Fibroblast of skin of left quadriceps (primary cell): ENCODE measurements around the gene LCLAT1.
A peak's percentile ranks its signal among the peaks of the same experiment; 100 is the strongest.
"Not testable (repeated sequence)": the region's sequence is repeated elsewhere in the genome, so short reads cannot be mapped to it uniquely, and the experiment has no call there.

Source experiments
- DNase-seq, 2 experiments: peaks; one replicate each; pipeline ENCODE4 v3.0.0-alpha.2; 2013; ENCODE audit warnings: low read depth in 2 of 2

LCLAT1 gene

DNA sequence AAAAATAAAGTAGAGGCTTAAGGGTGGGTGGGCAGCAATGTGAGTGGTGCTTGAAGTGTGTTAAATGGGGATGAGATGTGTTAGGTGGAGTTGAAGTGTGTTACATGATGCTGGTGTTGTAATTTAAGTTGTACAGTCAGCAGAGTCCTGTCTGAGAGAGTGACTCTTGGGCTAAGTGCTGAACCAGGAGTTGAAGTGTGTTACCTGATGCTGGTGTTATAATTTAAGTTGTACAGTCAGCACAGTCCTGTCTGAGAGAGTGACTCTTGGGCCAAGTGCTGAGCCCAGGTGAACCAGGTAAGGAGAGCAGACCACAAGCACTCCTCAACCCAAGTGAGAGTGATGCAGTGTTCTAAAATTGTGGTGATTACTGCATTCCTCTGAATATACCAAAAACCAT, 40.6 kb downstream of the LCLAT1 start:
- DNase-seq: no peak

DNA sequence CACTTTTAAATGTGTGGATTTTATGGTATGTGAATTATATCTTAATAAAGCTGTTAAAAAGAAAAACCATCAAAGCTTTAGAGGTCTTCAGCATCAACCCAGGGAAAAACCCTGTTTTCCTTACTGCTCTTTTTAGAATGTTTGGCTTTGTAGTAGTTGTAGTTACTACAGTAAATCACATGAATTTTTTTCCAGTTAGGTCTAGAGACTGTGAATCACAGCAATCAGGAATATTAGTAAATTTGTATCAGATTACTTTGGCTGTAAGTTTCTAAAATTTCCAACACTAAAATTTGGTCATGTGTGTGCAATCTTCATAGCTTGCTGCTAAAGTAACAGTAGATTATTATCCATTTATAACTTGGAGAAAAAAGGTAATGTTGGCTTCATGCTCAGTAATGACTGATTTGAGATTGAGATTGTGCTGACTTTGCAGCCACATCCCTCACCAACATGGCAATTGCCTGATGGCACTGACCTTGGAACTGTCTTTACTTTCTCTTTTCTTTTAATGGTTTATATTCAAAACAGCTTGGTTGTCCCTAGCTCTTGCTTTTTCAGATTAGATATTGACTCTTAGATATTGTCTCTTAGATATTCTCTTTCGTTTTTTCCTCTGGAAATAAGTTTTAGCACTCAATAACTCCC, 41.1 kb downstream of the LCLAT1 start:
- no peak for DNase-seq

DNA sequence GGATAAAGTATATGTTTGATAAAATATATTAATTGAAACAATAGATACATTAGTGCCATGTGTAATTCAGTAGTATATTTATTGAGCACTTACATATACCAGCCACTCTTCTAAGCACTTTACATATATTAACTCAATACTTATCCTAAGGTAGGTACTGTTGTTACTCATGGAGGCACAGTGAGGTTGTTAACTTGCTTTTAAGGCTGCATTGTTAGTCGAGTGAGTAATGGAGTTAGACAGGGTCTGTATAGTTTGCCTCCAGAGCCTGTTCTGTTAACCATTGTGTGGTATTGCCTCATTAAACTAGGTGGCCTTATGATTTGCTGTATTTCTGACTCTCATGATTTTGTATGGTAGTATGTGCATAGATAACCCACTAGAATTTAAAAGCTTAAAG, 44.2 kb downstream of the LCLAT1 start:
- DNase-seq: no peak

DNA sequence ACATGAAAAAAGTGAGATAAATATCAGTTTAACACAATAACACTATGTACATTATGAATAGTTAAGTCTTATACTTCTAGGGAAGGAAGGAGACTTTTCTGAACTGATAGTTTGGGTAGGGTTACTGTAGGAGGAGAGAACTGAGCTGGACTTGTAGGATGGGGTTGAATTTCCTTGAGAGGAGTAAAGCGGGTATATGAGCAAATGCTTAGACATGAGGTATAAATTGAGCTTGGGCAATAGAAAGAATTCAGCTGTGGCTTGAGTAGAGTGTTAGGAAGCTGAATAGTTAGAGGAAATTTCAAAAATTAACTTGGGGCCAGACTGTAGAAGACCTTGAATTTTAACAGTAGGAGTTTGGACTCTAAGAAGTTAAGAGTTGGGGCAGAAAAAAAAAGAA, 45.1 kb downstream of the LCLAT1 start:
- no peak for DNase-seq

DNA sequence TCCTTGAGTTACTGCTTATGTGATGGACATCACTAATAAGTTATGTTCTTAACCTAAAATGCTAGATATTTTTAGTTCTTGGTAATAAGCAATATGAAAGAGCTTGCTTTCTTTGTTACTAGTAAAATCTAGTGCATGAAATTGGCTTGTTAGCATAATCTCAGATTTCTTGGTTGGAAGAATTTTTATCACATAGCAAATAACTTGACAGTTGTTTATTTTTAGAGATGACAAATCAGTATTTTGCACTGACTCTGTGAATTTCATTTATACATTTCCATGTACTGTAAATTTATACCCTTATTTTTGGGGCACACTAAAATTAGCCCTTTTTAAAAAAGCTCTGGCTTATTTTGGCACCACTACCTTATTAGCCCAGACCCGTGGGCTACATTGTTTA, 45.6 kb downstream of the LCLAT1 start:
- DNase-seq: no peak

DNA sequence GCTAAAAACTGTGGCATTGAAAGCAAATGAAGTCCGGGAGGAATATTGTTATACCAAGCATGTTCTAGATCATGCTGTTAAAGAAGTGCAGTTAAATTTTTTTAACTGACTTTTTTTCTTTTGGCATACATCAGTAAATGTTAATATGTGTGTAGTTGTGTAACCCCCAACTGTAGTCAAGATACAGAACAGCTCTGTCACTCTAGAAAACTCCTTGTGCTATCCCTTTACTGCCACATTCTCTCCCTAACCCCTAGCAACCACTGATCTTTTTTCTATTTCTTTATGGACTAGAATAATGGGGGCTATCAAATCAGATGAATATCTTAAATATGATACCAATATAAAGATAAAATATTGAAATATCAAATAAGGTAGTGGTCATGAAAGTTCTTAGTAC, 46.4 kb downstream of the LCLAT1 start:
- no peak for DNase-seq

DNA sequence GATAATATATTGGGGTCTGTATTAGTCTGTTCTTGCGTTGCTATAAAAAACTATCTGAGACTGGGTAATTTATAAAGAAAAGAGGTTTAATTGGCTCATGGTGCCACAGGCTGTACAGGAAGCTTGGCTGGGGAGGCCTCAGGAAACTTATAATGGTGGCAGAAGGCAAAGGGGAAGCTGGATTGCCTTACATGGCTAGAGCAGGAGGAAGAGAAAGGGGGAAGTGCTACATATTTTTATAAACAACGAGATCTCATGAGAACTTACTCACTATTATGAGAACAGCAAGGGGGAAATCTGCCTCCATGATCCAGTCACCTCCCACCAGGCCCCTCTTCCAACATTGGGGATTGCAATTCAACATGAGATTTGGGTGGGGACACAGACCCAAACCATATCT, 48.9 kb downstream of the LCLAT1 start:
- DNase-seq: not testable (repeated sequence)

DNA sequence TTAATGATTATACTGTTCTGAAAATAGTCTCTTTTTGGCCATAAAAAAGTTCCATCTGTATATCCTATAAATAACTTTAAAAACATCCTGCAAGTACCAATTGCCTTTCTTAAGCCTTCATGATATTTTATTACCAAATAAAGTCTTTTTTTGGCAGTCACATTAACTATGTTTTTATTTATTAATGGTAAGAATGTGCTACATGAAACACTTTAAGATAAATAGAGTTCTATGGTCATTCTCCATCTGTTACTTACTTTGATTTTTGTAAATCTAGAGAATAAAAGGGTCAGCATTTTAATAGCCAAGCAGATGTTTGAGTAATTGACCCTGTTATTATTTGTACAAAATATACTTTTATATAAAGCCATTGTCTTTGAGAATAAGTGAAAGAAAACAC, 52.6 kb downstream of the LCLAT1 start:
- no peak for DNase-seq

DNA sequence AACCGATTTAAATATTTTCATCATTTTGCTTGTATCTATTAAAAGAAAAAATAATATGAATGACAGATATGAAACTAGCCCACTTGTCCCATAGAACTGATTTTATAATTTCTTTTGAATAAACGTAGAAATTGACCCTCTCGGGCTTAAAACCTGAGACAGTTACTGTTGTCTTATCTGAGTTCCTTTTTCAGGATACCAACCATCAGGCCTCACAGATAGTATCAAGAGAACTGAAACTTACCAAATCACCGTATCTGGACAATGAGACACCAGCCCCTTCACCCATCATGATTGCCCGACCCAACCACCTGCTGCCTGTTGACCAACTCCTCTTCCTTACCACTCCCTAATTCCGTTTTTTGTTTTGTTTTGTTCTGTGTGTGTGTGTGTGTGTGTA, 53.7 kb downstream of the LCLAT1 start:
- DNase-seq: no peak

DNA sequence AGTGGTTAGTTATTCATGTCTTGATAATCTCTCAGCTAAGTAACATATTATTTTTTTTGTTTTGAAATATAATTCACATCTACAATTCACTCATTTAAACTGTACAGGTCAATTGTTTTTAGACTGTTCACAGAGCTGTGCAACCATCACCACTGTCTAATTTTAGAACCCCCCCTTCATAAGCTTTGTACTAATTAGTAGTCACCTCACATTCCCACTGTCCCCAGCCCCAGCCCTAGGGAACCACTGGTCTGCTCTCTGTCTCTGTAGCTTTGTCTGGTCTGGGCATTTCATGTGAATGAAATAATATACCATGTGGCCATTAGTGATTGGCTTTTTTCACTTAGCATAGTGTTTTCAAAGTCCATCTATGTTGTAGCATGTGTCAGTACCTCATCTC, 55.3 kb downstream of the LCLAT1 start:
- DNase-seq: no peak

DNA sequence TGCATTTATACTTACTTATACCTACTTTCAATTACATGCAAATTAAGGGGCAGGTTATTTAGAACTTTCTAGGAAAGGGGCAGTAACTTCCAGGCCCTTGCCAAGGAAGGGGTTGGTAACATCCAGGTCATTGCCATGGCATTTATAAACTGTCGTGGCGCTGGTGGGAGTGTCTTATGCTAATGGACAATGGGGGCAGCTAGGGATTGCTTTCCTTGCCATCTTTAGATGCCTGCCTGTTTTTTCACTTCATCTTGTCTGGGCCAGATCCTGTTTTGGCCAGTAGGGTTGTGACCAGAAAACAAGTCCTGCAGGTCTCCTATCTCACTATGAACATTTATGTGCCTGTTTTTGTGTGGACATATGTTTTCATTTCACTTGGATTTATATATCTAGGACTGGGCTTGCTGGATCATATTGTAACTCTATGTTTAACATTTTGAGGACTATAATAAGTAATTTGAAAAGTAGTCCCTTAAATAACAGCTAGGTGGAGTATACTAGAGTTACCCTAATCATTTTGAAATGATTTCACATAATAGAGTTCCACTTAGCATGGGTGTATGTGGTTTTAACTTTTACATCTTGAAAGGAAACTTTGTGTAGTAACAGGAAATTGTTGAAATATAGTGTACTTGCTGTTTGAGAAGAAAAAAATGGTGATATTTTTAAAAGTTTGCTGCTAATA, 56.1 kb downstream of the LCLAT1 start:
- no peak for DNase-seq

DNA sequence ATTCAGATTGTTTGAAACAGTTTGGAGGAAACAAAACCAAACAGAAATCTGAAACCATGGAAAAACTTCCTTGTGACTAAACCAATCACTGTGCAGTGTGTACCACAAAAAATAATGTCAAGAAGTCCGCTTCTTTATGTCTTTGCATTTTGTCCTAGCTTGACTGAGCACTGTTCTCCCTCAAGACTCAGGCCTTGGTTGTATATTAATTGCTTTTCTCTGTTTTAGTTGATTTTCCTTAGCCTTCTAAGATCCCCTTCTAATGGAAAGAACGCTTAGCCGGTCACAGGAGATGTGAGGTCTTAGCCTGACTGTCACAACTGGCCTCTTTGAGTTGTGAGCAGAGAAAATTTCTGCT, 56.6 kb downstream of the LCLAT1 start:
- no peak for DNase-seq

DNA sequence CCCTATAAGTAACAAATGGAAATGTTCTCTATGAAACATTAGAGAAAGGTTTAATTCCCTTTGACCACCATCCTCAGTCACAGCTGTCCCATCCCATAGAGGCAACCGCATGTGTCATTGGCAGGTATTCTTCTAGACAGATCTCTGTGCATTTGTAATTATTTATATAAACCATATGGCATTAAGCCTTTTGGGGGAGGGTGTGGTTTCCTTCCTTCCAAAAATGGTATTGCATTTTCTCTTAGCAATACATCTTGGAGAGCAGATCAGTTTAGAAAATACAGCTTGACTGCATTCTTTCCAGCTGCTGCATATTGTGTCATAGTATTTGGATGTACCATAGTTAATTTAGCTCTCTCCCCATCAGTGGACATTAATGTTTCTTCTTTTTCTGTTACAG, 57.7 kb downstream of the LCLAT1 start:
- DNase-seq: peak in 1 of 2 experiments; percentile 16

DNA sequence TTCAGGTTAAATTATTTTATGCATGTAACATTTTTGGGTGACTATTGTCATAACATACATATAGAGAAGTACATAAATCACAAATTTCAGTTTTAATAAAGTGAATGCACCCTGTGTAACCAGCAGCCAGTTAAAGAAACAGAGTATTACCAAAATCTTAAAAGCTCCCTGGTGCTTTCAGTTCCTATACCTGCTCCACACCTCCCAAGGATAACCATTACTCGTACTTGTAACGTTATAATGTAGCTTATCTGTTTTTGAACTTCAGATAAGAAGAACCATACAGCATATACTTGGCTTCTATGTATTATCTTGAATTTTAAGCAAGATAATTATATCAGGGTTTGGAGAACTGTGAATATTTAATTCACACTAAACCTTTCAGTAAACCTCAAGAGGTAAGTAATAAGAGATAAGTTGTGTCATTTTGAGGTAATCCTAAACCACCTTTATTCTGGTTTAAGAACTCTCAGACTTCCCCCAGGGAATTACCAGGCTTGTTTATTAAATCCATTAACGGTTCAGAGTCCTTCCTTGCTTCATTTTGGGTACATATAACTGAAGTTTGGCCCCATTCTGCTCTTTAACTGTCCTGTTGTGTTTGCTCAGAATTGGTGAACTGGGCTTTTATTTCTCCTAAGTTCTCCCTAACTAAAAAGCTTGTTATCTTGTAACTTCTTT, 58.6 kb downstream of the LCLAT1 start:
- no peak for DNase-seq

DNA sequence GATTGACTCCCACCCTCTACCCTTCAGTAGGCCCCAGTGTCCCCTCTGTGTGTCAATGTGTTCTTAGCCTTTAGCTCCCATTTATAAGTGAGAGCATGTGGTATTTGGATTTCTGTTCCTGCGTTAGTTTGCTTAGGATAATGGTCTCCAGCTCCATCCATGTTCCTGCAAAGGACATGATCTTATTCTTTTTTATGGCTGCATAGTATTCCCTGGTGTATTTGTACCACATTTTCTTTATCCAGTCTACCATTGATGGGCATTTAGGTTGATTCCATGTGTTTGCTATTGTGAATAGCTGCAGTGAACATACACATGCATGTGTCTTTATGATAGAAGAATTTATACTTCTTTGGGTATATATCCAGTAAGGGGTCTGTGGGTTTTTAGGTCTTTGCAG, 60.4 kb downstream of the LCLAT1 start:
- DNase-seq: not testable (repeated sequence)

DNA sequence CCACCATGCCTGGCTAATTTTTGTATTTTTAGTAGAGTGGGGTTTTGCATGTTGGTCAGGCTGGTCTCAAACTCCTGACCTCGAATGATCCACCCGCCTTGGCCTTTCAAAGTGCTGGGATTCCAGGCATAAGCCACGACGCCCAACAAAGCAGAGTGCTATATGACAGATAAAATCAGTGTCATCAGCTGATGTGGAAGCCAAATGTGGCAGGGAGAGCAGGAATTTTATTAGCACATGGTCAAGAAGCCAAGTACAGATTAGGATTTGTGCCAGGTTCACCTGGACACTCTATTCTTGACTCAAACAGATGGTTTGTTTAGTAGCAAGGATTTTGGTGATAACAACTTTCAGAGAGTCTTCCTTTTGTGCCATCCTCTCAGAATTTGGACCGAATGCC, 62.7 kb downstream of the LCLAT1 start:
- DNase-seq: no peak

DNA sequence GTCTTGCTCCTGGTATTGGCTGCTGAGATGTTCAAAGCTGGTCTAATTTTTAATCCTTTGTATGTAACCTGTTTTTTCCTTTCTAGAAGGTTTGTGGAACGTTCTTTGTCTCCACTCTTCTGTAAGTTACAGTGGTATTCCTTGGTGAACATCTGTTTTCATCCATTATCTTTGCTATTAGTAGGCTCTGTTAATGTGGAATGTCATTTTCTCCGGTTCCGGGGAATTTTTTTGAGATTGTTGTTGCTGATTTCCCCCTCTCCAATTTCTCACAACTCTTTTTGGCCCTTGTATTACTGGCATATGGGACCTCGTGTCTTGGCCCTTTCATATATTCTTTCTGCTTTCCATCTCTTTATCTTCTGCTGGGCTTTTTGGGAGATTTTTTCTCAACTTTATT, 63.4 kb downstream of the LCLAT1 start:
- DNase-seq: no peak

DNA sequence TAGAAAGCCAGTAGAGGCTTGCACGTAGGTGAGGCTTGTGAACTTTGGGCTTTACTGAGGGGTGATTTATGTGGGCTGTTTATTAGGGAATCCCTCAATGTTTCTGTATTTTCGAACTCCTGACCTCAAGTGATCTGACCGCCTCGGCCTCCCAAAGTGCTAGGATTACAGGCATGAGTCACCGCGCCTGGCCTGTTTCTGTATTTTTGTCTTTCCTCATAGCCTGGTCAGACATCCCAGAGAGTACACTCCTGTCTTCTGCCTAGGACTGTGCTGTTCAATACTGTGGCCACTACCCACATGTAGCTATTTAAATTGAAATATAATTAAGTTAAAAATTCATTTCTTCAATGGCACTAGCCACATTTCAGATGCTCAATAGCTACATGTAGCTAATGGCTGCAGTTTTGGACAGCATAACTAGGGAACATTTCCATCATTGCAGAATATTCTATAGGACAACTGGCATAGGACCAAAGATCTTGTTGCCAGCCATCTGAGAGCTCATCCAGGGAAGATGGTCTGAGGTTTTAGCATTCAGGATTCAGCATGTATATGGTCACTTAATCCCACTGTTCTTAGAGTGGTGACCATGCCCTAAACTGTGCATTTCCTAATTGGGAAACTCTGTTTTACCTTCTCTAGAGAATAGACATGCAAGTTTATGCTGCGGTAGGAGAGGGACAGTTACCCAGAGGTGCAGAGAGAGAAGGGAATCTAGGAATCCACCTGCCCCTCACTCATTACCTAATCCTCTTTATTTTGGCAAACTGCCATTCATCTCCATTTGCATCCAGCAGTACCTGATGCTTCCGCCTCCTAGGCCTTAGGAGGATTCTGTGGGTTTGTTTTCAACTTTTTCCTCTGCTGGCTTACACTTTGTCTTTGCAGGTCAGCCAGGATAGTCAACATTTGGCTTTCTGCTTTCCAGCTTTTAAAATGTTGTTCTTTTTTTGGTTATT, 64.4 kb downstream of the LCLAT1 start:
- no peak for DNase-seq

DNA sequence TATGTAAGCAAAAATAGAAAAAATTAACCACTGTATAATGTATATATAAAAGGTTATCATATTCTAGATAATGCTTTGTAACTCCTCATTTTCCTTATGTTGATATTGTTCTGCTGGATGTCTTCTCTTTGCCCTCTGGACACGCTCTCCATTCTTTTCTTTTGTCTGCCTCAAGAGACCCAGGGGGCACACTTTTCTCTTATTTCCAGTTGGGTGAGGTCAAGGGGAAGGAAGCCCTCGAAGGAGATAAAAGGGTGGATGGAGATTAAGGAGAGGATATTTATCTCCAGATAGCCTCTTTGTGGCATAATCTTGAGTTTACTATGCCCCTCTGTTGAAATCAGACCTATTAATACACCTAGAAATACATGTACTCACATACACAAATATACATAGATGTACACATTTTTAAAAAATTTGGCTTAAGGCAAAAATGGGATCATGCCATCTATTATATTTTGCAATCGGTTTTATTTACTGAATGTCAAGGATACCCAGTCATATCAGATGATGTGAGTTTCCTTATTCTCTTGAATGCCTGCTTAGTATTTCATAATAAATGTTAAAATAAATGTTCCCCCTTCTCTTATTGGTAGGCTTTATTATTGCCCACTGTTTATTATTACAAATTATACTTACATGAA, 65.3 kb downstream of the LCLAT1 start:
- no peak for DNase-seq

DNA sequence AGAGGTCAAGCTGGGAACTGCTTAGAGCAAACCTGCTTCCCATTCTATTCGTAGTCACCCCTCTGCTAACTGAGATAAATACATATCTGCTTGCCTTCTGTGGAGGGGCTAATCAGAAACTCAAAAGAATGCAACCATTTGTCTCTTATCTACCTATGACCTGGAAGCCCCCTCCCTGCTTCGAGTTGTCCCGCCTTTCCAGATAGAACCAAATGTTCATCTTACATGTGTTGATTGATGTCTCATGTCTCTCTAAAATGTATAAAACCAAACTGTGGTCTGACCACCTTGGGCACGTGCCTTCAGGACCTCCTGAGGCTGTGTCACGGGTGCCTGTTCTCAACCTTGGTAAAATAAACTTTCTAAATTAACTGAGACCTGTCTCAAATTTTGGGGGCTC, 66.6 kb downstream of the LCLAT1 start:
- DNase-seq: not testable (repeated sequence)

DNA sequence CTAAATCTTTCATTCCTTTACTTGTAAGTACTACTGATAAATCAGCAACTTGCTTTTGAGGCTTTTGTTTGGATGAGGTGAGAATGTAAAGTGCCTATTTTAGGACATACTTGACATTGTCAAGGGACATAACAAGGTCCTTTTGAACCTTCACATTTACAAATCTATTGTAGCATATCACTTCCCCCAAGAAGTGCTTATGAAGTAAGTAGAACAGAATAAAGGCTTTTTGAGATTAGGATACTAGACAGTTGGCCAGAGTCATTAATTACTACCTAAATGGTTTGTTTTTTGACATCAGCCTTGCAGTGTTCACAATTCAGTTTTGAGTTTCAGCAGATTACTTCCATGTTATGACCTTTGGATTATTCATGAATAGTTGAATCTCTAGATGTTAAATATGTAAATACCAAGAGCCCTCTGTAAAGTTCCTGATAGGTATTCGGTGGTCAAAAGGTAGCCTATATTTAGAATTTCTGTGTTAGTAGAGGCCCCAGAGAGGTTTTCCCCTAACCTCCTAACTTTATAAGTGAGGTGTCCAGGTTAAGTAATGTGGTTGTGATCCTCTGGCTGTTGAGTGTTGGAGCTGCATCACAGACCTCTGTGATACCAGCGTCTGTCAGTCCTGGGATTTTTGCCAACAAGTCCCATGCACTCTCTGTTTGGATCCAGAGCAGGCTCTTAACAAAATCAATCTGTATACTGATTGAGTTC, 67.2 kb downstream of the LCLAT1 start:
- DNase-seq: peak; percentile 38 to 42
